Endodermal cell (in vitro differentiated cells): ENCODE data around the gene KIF14. TPM values are rescaled to one million over a fixed set of nuclear protein-coding genes. Genes with fewer than 3 reads are reported as not detected.

Source experiments
- DNase-seq: peaks from one replicate; pipeline ENCODE4 v3.0.0-alpha.2; 2017
- H3K27ac ChIP-seq: 2 replicates; pipeline ENCODE4 v1.5.1; 2013; ENCODE audit warnings: mild to moderate bottlenecking, low read depth, low read length, moderate library complexity
- H3K27me3 ChIP-seq: 2 replicates; pipeline ENCODE4 v1.6.1; 2013; ENCODE audit warnings: mild to moderate bottlenecking, low read length, moderate library complexity; ENCODE audit not compliant: insufficient read depth, control insufficient read depth, poor library complexity, severe bottlenecking
- H3K36me3 ChIP-seq: 2 replicates; pipeline ENCODE4 v1.7.0; 2013; ENCODE audit warnings: mild to moderate bottlenecking, low read length, moderate library complexity; ENCODE audit not compliant: control insufficient read depth, insufficient read depth
- H3K4me1 ChIP-seq: one replicate; pipeline ENCODE4 v1.7.0; 2013; ENCODE audit warnings: low read length; ENCODE audit not compliant: control insufficient read depth, insufficient read depth
- H3K4me3 ChIP-seq: 2 replicates; pipeline ENCODE4 v1.5.1; 2013; ENCODE audit warnings: mild to moderate bottlenecking, low read length, moderate library complexity
- H3K9ac ChIP-seq: 2 replicates; pipeline ENCODE4 v1.6.1; 2013; ENCODE audit warnings: mild to moderate bottlenecking, low read length, moderate library complexity; ENCODE audit not compliant: poor library complexity, severe bottlenecking; ENCODE audit errors: extremely low read depth
- H3K9me3 ChIP-seq: 2 replicates; pipeline ENCODE4 v1.6.1; 2013; ENCODE audit warnings: mild to moderate bottlenecking, low read length, moderate library complexity; ENCODE audit not compliant: control insufficient read depth
- H3K27ac Mint-ChIP-seq: 2 replicates; pipeline ENCODE4 v1.8.0; 2020; ENCODE audit warnings: mixed read lengths
- H3K27me3 Mint-ChIP-seq: 2 replicates; pipeline ENCODE4 v1.8.0; 2021; ENCODE audit warnings: mild to moderate bottlenecking, mixed read lengths; ENCODE audit not compliant: insufficient read depth
- H3K36me3 Mint-ChIP-seq: 2 replicates; pipeline ENCODE4 v1.8.0; 2020; ENCODE audit warnings: low read depth, mixed read lengths
- H3K4me1 Mint-ChIP-seq: 2 replicates; pipeline ENCODE4 v1.8.0; 2020; ENCODE audit warnings: mixed read lengths
- H3K4me3 Mint-ChIP-seq: 2 replicates; pipeline ENCODE4 v1.8.0; 2020; ENCODE audit warnings: mild to moderate bottlenecking, moderate library complexity, mixed read lengths
- H3K9me3 Mint-ChIP-seq: 2 replicates; pipeline ENCODE4 v1.8.0; 2020; ENCODE audit warnings: mild to moderate bottlenecking, mixed read lengths
- WGBS, 2 experiments: methylation state at CpG; one replicate each; pipeline versions ENCODE4 v1.1.5 to v1.1.7; 2013; ENCODE audit warnings: missing lambda C conversion rate in 2 of 2, mixed read lengths in 1 of 2; ENCODE audit not compliant: insufficient coverage in 1 of 2, insufficient read length in 1 of 2; 5-methylcytosine and 5-hydroxymethylcytosine counted together
- total RNA-seq, 2 donors: library from RNA; stranded (reverse); fragmentation: NEBNext Ultra II Directional in 1 of 2; extraction: Animal tissue kit (Norgen Biotek cat#: 25700) in 1 of 2; gene quantifications; 2 replicates in 1 of 2; 3 replicates in 1 of 2; pipeline ENCODE4 v1.2.1, GENCODE V29; 2021
- TF ChIP-seq, protein P1 (sequence below): fragments of 200-600 bp; sonication (generic); conservative IDR thresholded peaks from 2 replicates; pipeline ENCODE4 v1.5.0; 2021; ENCODE audit warnings: antibody characterized with exemption, mild to moderate bottlenecking

The KIF14 gene
- total RNA-seq, 2 donors from 2014 or later = 13.5 to 20.9 TPM

DNA sequence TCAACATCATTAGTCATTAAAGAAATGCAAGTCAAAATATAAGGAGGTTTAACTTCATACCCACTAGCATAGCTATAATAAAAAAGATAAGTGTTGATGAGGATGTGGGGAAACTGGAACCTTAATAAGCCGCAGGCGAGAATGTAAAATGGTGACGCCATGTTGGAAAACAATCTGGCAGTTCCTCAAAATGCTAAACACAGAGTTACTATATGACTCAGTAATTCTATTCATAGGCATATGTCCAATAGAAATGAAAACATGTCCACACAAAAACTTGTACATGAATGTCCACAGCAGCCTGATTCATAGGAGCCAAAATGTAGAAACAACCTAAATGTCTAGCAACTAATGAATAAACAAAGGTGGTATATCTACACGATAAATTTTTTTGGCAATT is 26.0 kb upstream of the KIF14 start:
- Histone ChIP-seq H3K36me3 (peaks cover 51% of the 10 kb centered on the region), H3K4me3 (no peak overlapping the region), H3K9ac (no peak overlapping the region), H3K4me1 (no peaks in the 10 kb centered on the region), H3K9me3 (no peaks in the 10 kb centered on the region), H3K27me3 (no peaks in the 10 kb centered on the region), H3K27ac (no peak overlapping the region)
- no peaks in the 10 kb centered on the region for H3K9me3 Mint-ChIP-seq
- H3K4me3 Mint-ChIP-seq = no peak overlapping the region
- peaks cover 47% of the 10 kb centered on the region for H3K36me3 Mint-ChIP-seq
- no peak overlapping the region for H3K27ac Mint-ChIP-seq
- TF ChIP-seq, protein P1, sequence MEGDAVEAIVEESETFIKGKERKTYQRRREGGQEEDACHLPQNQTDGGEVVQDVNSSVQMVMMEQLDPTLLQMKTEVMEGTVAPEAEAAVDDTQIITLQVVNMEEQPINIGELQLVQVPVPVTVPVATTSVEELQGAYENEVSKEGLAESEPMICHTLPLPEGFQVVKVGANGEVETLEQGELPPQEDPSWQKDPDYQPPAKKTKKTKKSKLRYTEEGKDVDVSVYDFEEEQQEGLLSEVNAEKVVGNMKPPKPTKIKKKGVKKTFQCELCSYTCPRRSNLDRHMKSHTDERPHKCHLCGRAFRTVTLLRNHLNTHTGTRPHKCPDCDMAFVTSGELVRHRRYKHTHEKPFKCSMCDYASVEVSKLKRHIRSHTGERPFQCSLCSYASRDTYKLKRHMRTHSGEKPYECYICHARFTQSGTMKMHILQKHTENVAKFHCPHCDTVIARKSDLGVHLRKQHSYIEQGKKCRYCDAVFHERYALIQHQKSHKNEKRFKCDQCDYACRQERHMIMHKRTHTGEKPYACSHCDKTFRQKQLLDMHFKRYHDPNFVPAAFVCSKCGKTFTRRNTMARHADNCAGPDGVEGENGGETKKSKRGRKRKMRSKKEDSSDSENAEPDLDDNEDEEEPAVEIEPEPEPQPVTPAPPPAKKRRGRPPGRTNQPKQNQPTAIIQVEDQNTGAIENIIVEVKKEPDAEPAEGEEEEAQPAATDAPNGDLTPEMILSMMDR = no peak
- H3K4me1 Mint-ChIP-seq = no peaks in the 10 kb centered on the region
- no peak for DNase-seq
- no peaks in the 10 kb centered on the region for H3K27me3 Mint-ChIP-seq
- WGBS, 2 experiments = 90 to 100% methylated on average over 2 to 4 of the region's 4 CpGs

DNA sequence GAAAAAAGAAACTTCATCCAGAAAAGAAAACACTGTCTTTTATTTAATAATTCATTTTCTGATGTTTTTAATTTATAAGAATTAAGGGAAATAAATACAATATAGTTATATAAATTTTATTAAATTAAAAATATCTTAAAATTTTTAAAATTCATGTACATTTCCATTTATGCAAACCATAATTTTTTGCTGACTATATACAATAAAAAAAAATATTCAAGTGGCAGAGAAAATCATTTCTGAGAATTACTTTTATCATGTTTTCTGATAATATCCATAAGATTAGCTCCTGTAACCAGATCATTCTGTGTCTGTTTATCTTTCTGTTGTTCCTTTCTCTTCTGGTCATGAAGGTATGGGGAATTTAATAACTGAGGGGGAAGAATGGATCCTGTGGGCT is 23.5 kb upstream of the KIF14 start:
- Mint-ChIP-seq H3K4me1 (no peaks in the 10 kb centered on the region), H3K36me3 (peaks cover 44% of the 10 kb centered on the region), H3K27ac (no peak overlapping the region), H3K9me3 (no peaks in the 10 kb centered on the region), H3K4me3 (no peak overlapping the region), H3K27me3 (no peaks in the 10 kb centered on the region)
- Histone ChIP-seq H3K27ac (no peak overlapping the region), H3K27me3 (no peaks in the 10 kb centered on the region), H3K9me3 (no peaks in the 10 kb centered on the region), H3K36me3 (peaks cover 43% of the 10 kb centered on the region), H3K4me1 (no peaks in the 10 kb centered on the region), H3K4me3 (no peak overlapping the region), H3K9ac (no peak overlapping the region)
- TF ChIP-seq, protein P1 = no peak
- DNase-seq = no peak

DNA sequence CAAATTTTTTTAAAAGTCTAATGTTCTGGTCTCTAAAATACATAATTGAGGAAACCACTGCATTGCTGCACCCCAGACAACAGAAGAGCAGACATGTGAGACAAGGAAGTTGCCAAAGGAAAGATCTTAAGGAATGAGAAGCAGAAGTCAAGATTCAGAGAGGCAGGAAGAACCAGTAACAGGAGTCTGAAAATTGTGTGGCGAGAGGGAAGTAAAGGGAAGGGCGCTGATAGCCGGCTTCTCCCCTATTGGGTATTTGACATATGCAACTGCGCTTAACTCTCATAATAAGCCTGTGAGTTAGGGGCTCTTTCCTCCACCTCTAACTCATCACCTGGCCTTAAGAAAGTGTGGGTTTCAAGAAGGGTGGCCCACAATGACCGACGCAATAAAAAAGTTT is 21.9 kb upstream of the KIF14 start:
- Histone ChIP-seq H3K9ac (no peak overlapping the region), H3K27ac (no peak overlapping the region), H3K4me1 (no peaks in the 10 kb centered on the region), H3K4me3 (no peak overlapping the region), H3K36me3 (peaks cover 29% of the 10 kb centered on the region), H3K9me3 (no peaks in the 10 kb centered on the region), H3K27me3 (no peaks in the 10 kb centered on the region)
- Mint-ChIP-seq H3K9me3 (no peaks in the 10 kb centered on the region), H3K27me3 (no peaks in the 10 kb centered on the region), H3K27ac (no peak overlapping the region), H3K4me3 (no peak overlapping the region), H3K36me3 (peaks cover 36% of the 10 kb centered on the region), H3K4me1 (peaks cover 4% of the 10 kb centered on the region)
- DNase-seq = no peak
- TF ChIP-seq, protein P1 = no peak
- 96 to 100% methylated on average over 3 to 6 of the region's 6 CpGs for WGBS, 2 experiments
